GM19455 (cell line): ENCODE measurements around the gene COPB1.

Experiments used
- ATAC-seq: cut with Tn5 transposase; IDR thresholded peaks from one replicate; pipeline ENCODE4 v1.9.1; 2021; ENCODE audit not compliant: unreplicated experiment

The COPB1 gene

GRCh38 chr11:14506532-14506931 lies 6.9 kb upstream of the COPB1 start:
- ATAC-seq, result no peak

- no peak for ATAC-seq
These were observed 3.4 kb upstream of the COPB1 start for GRCh38 chr11:14503023-14503422.

- ATAC-seq, result no peak
These were observed 2.4 kb upstream of the COPB1 start for GRCh38 chr11:14502039-14502438.

- ATAC-seq, result peak; percentile 58
These were observed 605 bp upstream of the COPB1 start for GRCh38 chr11:14500181-14500651.

GRCh38 chr11:14499178-14499559 lies 442 bp downstream of the COPB1 start:
- peak; percentile 13 for ATAC-seq

- ATAC-seq, result no peak
These were observed 18.9 kb downstream of the COPB1 start for GRCh38 chr11:14480716-14481115.

- ATAC-seq, result no peak
These were observed 28.5 kb downstream of the COPB1 start for GRCh38 chr11:14471127-14471526.

- ATAC-seq, result no peak
These were observed 36.0 kb downstream of the COPB1 start for GRCh38 chr11:14463623-14464022.

- no peak for ATAC-seq
These were observed 39.5 kb downstream of the COPB1 start for GRCh38 chr11:14460147-14460546.

- ATAC-seq, result no peak
These were observed 41.2 kb downstream of the COPB1 start for GRCh38 chr11:14458377-14458776.

GRCh38 chr11:14455648-14456430 lies 43.8 kb downstream of the COPB1 start:
- no peak for ATAC-seq

- no peak for ATAC-seq
These were observed 44.6 kb downstream of the COPB1 start for GRCh38 chr11:14454861-14455632.

- no peak for ATAC-seq
These were observed 47.8 kb downstream of the COPB1 start for GRCh38 chr11:14451825-14452224.

GRCh38 chr11:14449302-14449714 lies 50.3 kb downstream of the COPB1 start:
- ATAC-seq, result no peak

GRCh38 chr11:14448240-14448639 lies 51.4 kb downstream of the COPB1 start:
- ATAC-seq, result no peak

- no peak for ATAC-seq
These were observed 52.9 kb downstream of the COPB1 start for GRCh38 chr11:14446701-14447169.

GRCh38 chr11:14445542-14446530 lies 53.8 kb downstream of the COPB1 start:
- no peak for ATAC-seq

GRCh38 chr11:14444441-14445189 lies 55.0 kb downstream of the COPB1 start:
- ATAC-seq, result no peak

- no peak for ATAC-seq
These were observed 56.0 kb downstream of the COPB1 start for GRCh38 chr11:14443638-14444037.
